C4-2B (cell line): ENCODE results near the gene CCDC87.

Experiments
- ZFX ChIP-seq: fragments of 450-650 bp; IDR thresholded peaks from 2 replicates; pipeline ENCODE4 v1.6.1; 2017
- TF ChIP-seq, protein P1 (sequence below): fragments of 450-650 bp; conservative IDR thresholded peaks from 2 replicates; pipeline ENCODE4 v1.5.1; 2017; ENCODE audit warnings: mild to moderate bottlenecking

- TF ChIP-seq, protein P1, sequence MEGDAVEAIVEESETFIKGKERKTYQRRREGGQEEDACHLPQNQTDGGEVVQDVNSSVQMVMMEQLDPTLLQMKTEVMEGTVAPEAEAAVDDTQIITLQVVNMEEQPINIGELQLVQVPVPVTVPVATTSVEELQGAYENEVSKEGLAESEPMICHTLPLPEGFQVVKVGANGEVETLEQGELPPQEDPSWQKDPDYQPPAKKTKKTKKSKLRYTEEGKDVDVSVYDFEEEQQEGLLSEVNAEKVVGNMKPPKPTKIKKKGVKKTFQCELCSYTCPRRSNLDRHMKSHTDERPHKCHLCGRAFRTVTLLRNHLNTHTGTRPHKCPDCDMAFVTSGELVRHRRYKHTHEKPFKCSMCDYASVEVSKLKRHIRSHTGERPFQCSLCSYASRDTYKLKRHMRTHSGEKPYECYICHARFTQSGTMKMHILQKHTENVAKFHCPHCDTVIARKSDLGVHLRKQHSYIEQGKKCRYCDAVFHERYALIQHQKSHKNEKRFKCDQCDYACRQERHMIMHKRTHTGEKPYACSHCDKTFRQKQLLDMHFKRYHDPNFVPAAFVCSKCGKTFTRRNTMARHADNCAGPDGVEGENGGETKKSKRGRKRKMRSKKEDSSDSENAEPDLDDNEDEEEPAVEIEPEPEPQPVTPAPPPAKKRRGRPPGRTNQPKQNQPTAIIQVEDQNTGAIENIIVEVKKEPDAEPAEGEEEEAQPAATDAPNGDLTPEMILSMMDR, result no peak
- TF ChIP-seq ZFX, result no peak
Measured at GRCh38 chr11:66581261-66581660, 11.6 kb downstream of the CCDC87 start.
